Measurements from ENCODE around the gene KIF13A. TPM values are rescaled to one million over a fixed set of nuclear protein-coding genes. Genes with fewer than 3 reads are reported as not detected.

KIF13A gene
- total RNA-seq, 1 donor from 2014 or later, result 51.9 TPM

- Mint-ChIP-seq H3K4me3 (ENCODE audit: unreplicated experiment) (no peak overlapping the region), H3K27me3 (ENCODE audit: low read depth) (no peaks in the 10 kb centered on the region), H3K36me3 (ENCODE audit: low read depth) (no peaks in the 10 kb centered on the region), H3K27ac (ENCODE audit: unreplicated experiment) (peak overlapping the region; percentile 71), H3K4me1 (ENCODE audit: low read depth) (peaks cover 39% of the 10 kb centered on the region), H3K9me3 (ENCODE audit: low read depth) (no peaks in the 10 kb centered on the region)
- DNase-seq (ENCODE audit: low spot score), result no peak
- TF ChIP-seq CTCF (IDR thresholded peaks at IDR 0.05), result no peak
Measured at GRCh38 chr6:17879184-17879583, 108.3 kb downstream of the KIF13A start.

- Mint-ChIP-seq H3K27ac (ENCODE audit: unreplicated experiment) (peak overlapping the region; percentile 71), H3K36me3 (ENCODE audit: low read depth) (no peaks in the 10 kb centered on the region), H3K4me1 (ENCODE audit: low read depth) (peaks cover 35% of the 10 kb centered on the region), H3K4me3 (ENCODE audit: unreplicated experiment) (no peak overlapping the region), H3K9me3 (ENCODE audit: low read depth) (no peaks in the 10 kb centered on the region), H3K27me3 (ENCODE audit: low read depth) (no peaks in the 10 kb centered on the region)
- DNase-seq (ENCODE audit: low spot score), result no peak
- TF ChIP-seq CTCF (IDR thresholded peaks at IDR 0.05), result no peak
Measured at GRCh38 chr6:17878734-17879133, 108.7 kb downstream of the KIF13A start.

- peaks cover 35% of the 10 kb centered on the region for H3K4me1 Mint-ChIP-seq (ENCODE audit: low read depth)
- no peak overlapping the region for H3K4me3 Mint-ChIP-seq (ENCODE audit: unreplicated experiment)
Measured at GRCh38 chr6:17877895-17878440, 109.5 kb downstream of the KIF13A start.

GRCh38 chr6:17877196-17877894 lies 110.1 kb downstream of the KIF13A start:
- H3K4me1 Mint-ChIP-seq (ENCODE audit: low read depth), result peaks cover 35% of the 10 kb centered on the region

More at GRCh38 chr6:17877895-17878440, 109.5 kb downstream of the KIF13A start:
- Mint-ChIP-seq H3K27ac (ENCODE audit: unreplicated experiment) (no peak overlapping the region), H3K27me3 (ENCODE audit: low read depth) (no peaks in the 10 kb centered on the region), H3K36me3 (ENCODE audit: low read depth) (no peaks in the 10 kb centered on the region), H3K9me3 (ENCODE audit: low read depth) (no peaks in the 10 kb centered on the region)
- TF ChIP-seq CTCF (IDR thresholded peaks at IDR 0.05), result no peak
- DNase-seq (ENCODE audit: low spot score), result no peak

GRCh38 chr6:17874753-17875152 lies 112.7 kb downstream of the KIF13A start:
- H3K9me3 Mint-ChIP-seq (ENCODE audit: low read depth), result no peaks in the 10 kb centered on the region
- no peak overlapping the region for H3K27ac Mint-ChIP-seq (ENCODE audit: unreplicated experiment)
- TF ChIP-seq CTCF (IDR thresholded peaks at IDR 0.05), result no peak
- peaks cover 35% of the 10 kb centered on the region for H3K4me1 Mint-ChIP-seq (ENCODE audit: low read depth)
- H3K27me3 Mint-ChIP-seq (ENCODE audit: low read depth), result no peaks in the 10 kb centered on the region
- DNase-seq (ENCODE audit: low spot score), result no peak
- H3K4me3 Mint-ChIP-seq (ENCODE audit: unreplicated experiment), result no peak overlapping the region
- peaks cover 2% of the 10 kb centered on the region for H3K36me3 Mint-ChIP-seq (ENCODE audit: low read depth)

More at GRCh38 chr6:17877196-17877894, 110.1 kb downstream of the KIF13A start:
- no peak overlapping the region for H3K4me3 Mint-ChIP-seq (ENCODE audit: unreplicated experiment)
- H3K36me3 Mint-ChIP-seq (ENCODE audit: low read depth), result no peaks in the 10 kb centered on the region
- no peaks in the 10 kb centered on the region for H3K27me3 Mint-ChIP-seq (ENCODE audit: low read depth)
- peak overlapping the region; percentile 75 for H3K27ac Mint-ChIP-seq (ENCODE audit: unreplicated experiment)
- no peak for TF ChIP-seq CTCF (IDR thresholded peaks at IDR 0.05)
- no peaks in the 10 kb centered on the region for H3K9me3 Mint-ChIP-seq (ENCODE audit: low read depth)
- DNase-seq (ENCODE audit: low spot score), result no peak

Data from chondrocyte (in vitro differentiated cells).